Testis (tissue), 5 donors: Measurements from ENCODE around the gene GRIA1. TPM values are rescaled to one million over a fixed set of nuclear protein-coding genes. Genes with fewer than 3 reads are reported as not detected.

Experiments
- DNase-seq: peaks from one replicate; pipeline ENCODE4 v3.0.0-alpha.2; 2019
- H3K27ac ChIP-seq, 2 donors: fragments of 200-600 bp; sonication (generic); one replicate each; pipeline ENCODE4 v1.5.1; 2019
- H3K27me3 ChIP-seq: fragments of 200-600 bp; sonication (generic); one replicate; pipeline ENCODE4 v1.5.1; 2019
- H3K36me3 ChIP-seq: fragments of 200-600 bp; sonication (generic); one replicate; pipeline ENCODE4 v1.5.1; 2017; ENCODE audit warnings: low read depth; ENCODE audit errors: missing control alignments
- H3K4me1 ChIP-seq: fragments of 200-600 bp; sonication (generic); one replicate; pipeline ENCODE4 v1.5.1; 2019
- H3K4me3 ChIP-seq, 2 donors: fragments of 200-600 bp; sonication (generic); one replicate each; pipeline ENCODE4 v1.5.1; 2017 to 2019
- H3K9me3 ChIP-seq: fragments of 200-600 bp; sonication (generic); one replicate; pipeline ENCODE4 v1.5.1; 2017
- POLR2A ChIP-seq: fragments of 450-650 bp; IDR thresholded peaks from one replicate; pipeline ENCODE4 v1.6.1; 2017; ENCODE audit warnings: antibody characterized with exemption, mild to moderate bottlenecking, moderate library complexity
- WGBS, 2 donors: methylation state at CpG; one replicate each; pipeline ENCODE4 v1.1.5; 2018; 5-methylcytosine and 5-hydroxymethylcytosine counted together
- intact Hi-C: fragments of 100-400 bp; cut with DNase I; formaldehyde crosslinking; loops from one replicate; pipeline ENCODE4 v1.15.1; 2023; ENCODE audit warnings: low total_unique reads
- long read RNA-seq, 2 donors: transcript quantifications; one replicate each; lab custom pipeline, GENCODE V29; 2026
- polyA plus RNA-seq: library from polyadenylated mRNA; stranded (reverse); fragments of 350-450 nt; fragmentation: Illumina TruSeq; extraction: RNeasy Lipid Tissue Mini Kit (QIAGEN cat#74804); gene quantifications from one replicate; pipeline ENCODE4 v1.2.3, GENCODE V29; 2014; ENCODE audit warnings: low read depth, low replicate concordance; ENCODE audit not compliant: insufficient read depth
- total RNA-seq, 2 donors: library from RNA; depleted of rRNA; stranded (reverse); fragments of >200 nt; gene quantifications; one replicate each; pipeline ENCODE4 v1.2.3, GENCODE V29; 2016
- TF ChIP-seq, protein P1 (sequence below), 3 experiments: fragments of 450-650 bp in 2 of 3; fragments of 200-600 bp in 1 of 3; sonication (generic) in 1 of 3; IDR thresholded peaks; one replicate each; pipeline ENCODE4 v1.5.1; 2016 to 2019; ENCODE audit warnings: antibody characterized with exemption in 3 of 3, mild to moderate bottlenecking in 2 of 3, moderate library complexity in 1 of 3

Gene GRIA1
- total RNA-seq (1 to 10 TPM in 1 of 2 donors, under 1 TPM in 1; 0.93 to 3.5 TPM), polyA plus RNA-seq (5.4 TPM)
- long read RNA-seq, donor 1 = 0 reads
- long read RNA-seq, donor 2 = 0 reads

DNA sequence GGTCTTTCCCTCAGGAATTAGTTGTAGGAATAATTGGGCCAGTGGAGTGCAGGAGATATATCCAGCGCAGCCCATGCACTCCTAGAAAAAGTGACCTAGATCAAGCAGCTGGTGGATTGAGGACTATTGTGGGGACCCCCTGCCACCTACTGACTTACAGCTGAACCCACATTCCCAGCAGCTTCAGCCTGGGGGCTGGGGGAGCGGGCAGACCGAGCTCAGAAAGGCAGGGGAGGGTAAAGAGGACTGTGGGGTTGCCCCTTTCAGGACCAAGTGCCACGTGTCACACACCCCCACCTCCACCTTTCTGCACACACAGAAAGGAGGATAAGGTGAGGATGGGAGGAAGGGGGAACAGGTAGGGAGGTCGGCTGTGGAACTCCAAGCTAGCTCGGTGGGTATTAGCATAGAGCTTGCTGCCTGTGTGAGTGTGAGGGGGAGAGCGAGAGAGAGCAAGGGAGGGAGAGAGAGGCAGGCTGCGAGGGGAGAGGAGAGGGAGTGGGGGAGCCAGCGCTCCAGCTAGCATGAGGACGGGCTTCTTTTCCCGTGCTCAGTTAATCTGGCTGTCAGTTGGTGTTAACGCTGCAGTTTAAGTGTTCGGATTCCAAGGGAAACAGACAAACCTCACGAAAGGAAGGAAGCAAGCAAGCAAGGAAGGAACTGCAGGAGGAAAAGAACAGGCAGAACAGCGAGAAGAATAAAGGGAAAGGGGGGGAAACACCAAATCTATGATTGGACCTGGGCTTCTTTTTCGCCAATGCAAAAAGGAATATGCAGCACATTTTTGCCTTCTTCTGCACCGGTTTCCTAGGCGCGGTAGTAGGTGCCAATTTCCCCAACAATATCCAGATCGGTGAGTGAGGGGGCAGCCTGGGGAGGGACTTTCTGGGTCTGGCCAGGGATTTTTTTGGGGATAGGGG, at the start of gene GRIA1:
Gene GRIA1 (plus strand): TSS at position 553 of the 920 bp plus-strand sequence.
- H3K4me3 ChIP-seq = no peak within 1 kb of the TSS
- H3K27me3 ChIP-seq = no peaks in the 10 kb centered on the region
- no peak for TF ChIP-seq POLR2A
- TF ChIP-seq, protein P1, sequence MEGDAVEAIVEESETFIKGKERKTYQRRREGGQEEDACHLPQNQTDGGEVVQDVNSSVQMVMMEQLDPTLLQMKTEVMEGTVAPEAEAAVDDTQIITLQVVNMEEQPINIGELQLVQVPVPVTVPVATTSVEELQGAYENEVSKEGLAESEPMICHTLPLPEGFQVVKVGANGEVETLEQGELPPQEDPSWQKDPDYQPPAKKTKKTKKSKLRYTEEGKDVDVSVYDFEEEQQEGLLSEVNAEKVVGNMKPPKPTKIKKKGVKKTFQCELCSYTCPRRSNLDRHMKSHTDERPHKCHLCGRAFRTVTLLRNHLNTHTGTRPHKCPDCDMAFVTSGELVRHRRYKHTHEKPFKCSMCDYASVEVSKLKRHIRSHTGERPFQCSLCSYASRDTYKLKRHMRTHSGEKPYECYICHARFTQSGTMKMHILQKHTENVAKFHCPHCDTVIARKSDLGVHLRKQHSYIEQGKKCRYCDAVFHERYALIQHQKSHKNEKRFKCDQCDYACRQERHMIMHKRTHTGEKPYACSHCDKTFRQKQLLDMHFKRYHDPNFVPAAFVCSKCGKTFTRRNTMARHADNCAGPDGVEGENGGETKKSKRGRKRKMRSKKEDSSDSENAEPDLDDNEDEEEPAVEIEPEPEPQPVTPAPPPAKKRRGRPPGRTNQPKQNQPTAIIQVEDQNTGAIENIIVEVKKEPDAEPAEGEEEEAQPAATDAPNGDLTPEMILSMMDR (IDR thresholded peaks at IDR 0.05) = no peak
- intact Hi-C loops = no loop called here
- WGBS, 2 donors = 6 to 7% methylated on average over 20 of the region's 20 CpGs
- peaks cover 10% of the 10 kb centered on the region for H3K4me1 ChIP-seq
- no peak within 1 kb of the TSS for H3K27ac ChIP-seq
- H3K9me3 ChIP-seq = no peaks in the 10 kb centered on the region
- H3K36me3 ChIP-seq = no peaks in the 10 kb centered on the region
- DNase-seq = no peak

DNA sequence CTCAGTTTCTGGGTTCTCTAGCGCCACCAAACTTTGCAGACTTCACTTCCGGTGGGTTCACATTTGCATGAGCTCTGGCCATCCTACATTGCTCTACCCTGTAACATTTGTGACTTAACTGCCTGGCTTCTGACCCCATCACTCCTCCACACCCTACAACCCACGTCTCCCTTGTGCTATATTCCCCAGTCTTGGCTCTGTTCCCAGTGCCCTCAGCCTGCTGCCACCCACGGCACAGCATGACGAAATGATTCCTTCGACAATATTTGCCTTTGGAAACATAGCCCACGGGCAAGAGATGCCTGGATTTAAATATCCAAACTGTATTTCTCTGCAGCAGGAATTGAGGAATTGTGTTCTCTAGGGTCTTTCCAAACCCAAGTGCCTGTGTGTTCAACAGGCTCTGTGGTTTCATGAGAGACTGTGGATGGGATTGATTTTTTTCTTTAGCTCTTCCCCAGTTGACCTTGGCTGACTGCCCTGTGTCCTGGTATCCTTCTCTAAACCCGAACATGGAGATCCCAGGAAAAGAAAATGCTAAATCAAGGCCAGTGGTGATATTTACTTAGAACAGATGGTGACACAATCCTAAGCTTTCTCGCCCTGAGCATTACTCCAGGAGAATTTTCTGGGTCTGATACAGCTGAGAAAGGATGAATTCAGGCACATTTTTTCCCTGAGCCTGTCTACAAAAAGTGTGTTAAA, 44.4 kb upstream of the GRIA1 start:
- Histone ChIP-seq H3K4me3 (no peak overlapping the region), H3K9me3 (no peaks in the 10 kb centered on the region), H3K36me3 (no peaks in the 10 kb centered on the region), H3K27me3 (no peaks in the 10 kb centered on the region), H3K27ac (peak overlapping the region in 1 of 2 donors; percentile 71), H3K4me1 (peaks cover 20% of the 10 kb centered on the region)
- TF ChIP-seq POLR2A = no peak
- TF ChIP-seq, protein P1 (IDR thresholded peaks at IDR 0.05) = no peak
- DNase-seq = peak; percentile 44
- intact Hi-C loops = no loop called here
- WGBS, 2 donors = 25 to 27% methylated on average over 9 of the region's 9 CpGs

DNA sequence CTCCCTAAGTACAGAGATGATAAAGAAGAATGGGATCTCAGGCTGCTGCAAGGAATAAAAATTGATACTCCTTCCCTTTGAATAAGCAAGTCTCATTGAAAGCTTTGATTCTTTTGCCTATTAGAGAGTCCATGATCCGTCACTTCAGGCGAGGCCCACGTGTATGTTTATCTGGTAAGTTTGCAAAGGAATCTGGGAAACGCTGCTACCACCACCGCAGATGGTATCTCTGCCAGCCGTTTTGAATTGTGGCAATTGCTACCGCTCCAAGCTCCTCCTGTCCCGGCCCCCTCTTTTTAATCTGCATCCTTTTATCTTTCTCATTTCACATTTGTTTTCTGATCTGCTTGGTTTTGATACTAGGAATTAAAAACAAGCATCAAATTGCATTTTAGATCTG, 42.9 kb upstream of the GRIA1 start:
- 51 to 60% methylated on average over 8 of the region's 8 CpGs for WGBS, 2 donors
- H3K36me3 ChIP-seq = no peaks in the 10 kb centered on the region
- peak; percentile 78 for DNase-seq
- no peak overlapping the region for H3K27ac ChIP-seq
- intact Hi-C loops = no loop called here
- H3K27me3 ChIP-seq = no peaks in the 10 kb centered on the region
- no peaks in the 10 kb centered on the region for H3K9me3 ChIP-seq
- H3K4me1 ChIP-seq = peaks cover 20% of the 10 kb centered on the region
- TF ChIP-seq, protein P1 (IDR thresholded peaks at IDR 0.05) = no peak
- TF ChIP-seq POLR2A = no peak
- no peak overlapping the region for H3K4me3 ChIP-seq

DNA sequence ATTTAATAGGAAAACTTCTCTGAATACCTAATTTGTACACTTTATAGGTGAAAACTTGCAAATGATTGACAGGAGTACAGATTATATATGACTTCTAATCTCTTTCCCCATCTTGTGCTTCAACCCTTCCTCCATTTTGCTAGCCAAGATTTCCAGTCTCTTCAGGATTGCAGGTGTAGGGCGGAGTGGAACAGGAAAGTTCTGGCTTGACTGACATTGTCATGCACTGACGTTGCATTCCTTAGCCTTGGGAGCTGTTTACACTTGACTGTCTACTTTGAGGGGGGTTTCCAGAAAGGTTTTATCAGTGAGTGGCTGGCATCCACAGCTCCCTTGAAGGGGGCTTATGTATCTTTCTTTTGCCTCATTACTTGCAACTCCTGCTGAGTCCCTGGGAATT, 34.1 kb upstream of the GRIA1 start:
- no peak overlapping the region for H3K27ac ChIP-seq
- H3K36me3 ChIP-seq = no peaks in the 10 kb centered on the region
- no peaks in the 10 kb centered on the region for H3K27me3 ChIP-seq
- 31 to 78% methylated on average over 2 of the region's 2 CpGs for WGBS, 2 donors
- TF ChIP-seq POLR2A = no peak
- TF ChIP-seq, protein P1 (IDR thresholded peaks at IDR 0.05) = no peak
- intact Hi-C loops = no loop called here
- no peak overlapping the region for H3K4me3 ChIP-seq
- DNase-seq = no peak
- H3K4me1 ChIP-seq = no peaks in the 10 kb centered on the region
- H3K9me3 ChIP-seq = no peaks in the 10 kb centered on the region
